SU-DHL-6 (cell line): ENCODE measurements around the gene UGT1A6.

ENCODE experiments used
- H2AFZ ChIP-seq: fragments of 200-600 bp; sonication (generic); 2 replicates; pipeline ENCODE4 v1.6.1; 2014; ENCODE audit warnings: low read depth, mild to moderate bottlenecking, moderate library complexity, mixed read lengths, antibody characterized with exemption, low read length; ENCODE audit not compliant: severe bottlenecking
- H3F3A ChIP-seq: fragments of 200-600 bp; shearing (Covaris generic); 2 replicates; pipeline ENCODE4 v1.6.0; 2016; ENCODE audit warnings: antibody characterized with exemption, mild to moderate bottlenecking; ENCODE audit not compliant: insufficient read depth
- H3K27ac ChIP-seq: fragments of 200-600 bp; sonication (generic); 2 replicates; pipeline ENCODE4 v1.5.1; 2016; ENCODE audit warnings: low read depth, mild to moderate bottlenecking, low read length, moderate library complexity, mixed read lengths
- H3K27me3 ChIP-seq: fragments of 200-600 bp; sonication (generic), shearing (Covaris generic); 2 replicates; pipeline ENCODE4 v1.6.0; 2014; ENCODE audit warnings: mild to moderate bottlenecking, low read length
- H3K36me3 ChIP-seq: fragments of 200-600 bp; sonication (generic); 2 replicates; pipeline ENCODE4 v1.6.1; 2014; ENCODE audit warnings: mild to moderate bottlenecking, low read length, mixed read lengths
- H3K4me2 ChIP-seq: fragments of 300-600, 200-600 bp; shearing (Covaris generic), sonication (generic); 2 replicates; pipeline ENCODE4 v1.6.0; 2014; ENCODE audit warnings: low read length, low read depth, mild to moderate bottlenecking; ENCODE audit not compliant: poor library complexity, severe bottlenecking
- H3K4me3 ChIP-seq: fragments of 200-600 bp; sonication (generic); 2 replicates; pipeline ENCODE4 v1.5.1; 2014; ENCODE audit warnings: antibody characterized with exemption, low read length, mild to moderate bottlenecking, mixed read lengths; ENCODE audit not compliant: insufficient read depth, poor library complexity, severe bottlenecking
- H3K79me2 ChIP-seq: fragments of 200-600 bp; sonication (generic); 2 replicates; pipeline ENCODE4 v1.6.1; 2014; ENCODE audit warnings: mild to moderate bottlenecking, low read length, moderate library complexity; ENCODE audit not compliant: insufficient read depth
- H3K9ac ChIP-seq: fragments of 200-600 bp; sonication (generic); 2 replicates; pipeline ENCODE4 v1.7.0; 2014; ENCODE audit warnings: mild to moderate bottlenecking, low read length
- H3K9me2 ChIP-seq: fragments of 200-600 bp; sonication (generic); replicated peaks from 2 replicates; pipeline ENCODE4 v1.6.1; 2014; ENCODE audit warnings: low read length; ENCODE audit not compliant: insufficient read depth
- H3K9me3 ChIP-seq: fragments of 200-600 bp; sonication (generic); 2 replicates; pipeline ENCODE4 v1.6.1; 2014; ENCODE audit warnings: low read length, mixed read lengths; ENCODE audit not compliant: insufficient read depth
- H4K20me1 ChIP-seq: fragments of 200-600 bp; sonication (generic); 2 replicates; pipeline ENCODE4 v1.6.1; 2014; ENCODE audit warnings: low read depth, mild to moderate bottlenecking, antibody characterized with exemption, low read length, moderate library complexity, mixed read lengths
- CTCF ChIP-seq: fragments of 200-600 bp; sonication (generic); IDR thresholded peaks from one replicate; pipeline ENCODE4 v1.5.1; 2017; ENCODE audit warnings: antibody characterized with exemption, mild to moderate bottlenecking, low read length, moderate library complexity; ENCODE audit not compliant: insufficient read depth, poor library complexity, severe bottlenecking
- EZH2phosphoT487 ChIP-seq: fragments of 200-600 bp; sonication (generic), shearing (Covaris generic); conservative IDR thresholded peaks from 2 replicates; pipeline ENCODE4 v1.6.1; 2018; ENCODE audit warnings: mild to moderate bottlenecking, antibody characterized with exemption, low read length, moderate library complexity, mixed read lengths

The UGT1A6 gene

GRCh38 chr2:233754872-233755611, 62.4 kb downstream of the UGT1A6 start:
- H3F3A ChIP-seq, result no peaks in the 10 kb centered on the region

DNA sequence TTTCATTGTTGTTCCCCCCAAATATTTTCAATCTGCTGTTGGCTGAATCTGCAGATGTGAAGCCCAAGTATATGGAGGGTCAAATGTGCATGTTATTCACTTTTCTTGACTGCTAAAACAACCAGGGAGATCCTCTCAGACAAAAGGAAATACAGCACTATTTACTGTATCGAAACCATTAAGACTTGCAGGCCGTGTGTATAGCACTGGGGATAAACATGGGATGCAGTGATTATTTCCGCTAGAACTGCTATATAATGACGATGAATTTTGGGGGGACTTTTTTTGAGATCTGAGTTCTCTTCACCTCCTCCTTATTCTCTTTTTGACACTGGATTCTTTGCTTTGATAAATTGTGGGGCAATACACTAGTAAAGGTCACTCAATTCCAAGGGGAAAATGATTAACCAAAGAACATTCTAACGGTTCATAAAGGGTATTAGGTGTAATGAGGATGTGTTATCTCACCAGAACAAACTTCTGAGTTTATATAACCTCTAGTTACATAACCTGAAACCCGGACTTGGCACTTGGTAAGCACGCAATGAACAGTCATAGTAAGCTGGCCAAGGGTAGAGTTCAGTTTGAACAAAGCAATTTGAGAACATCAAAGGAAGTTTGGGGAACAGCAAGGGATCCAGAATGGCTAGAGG, 63.9 kb downstream of the UGT1A6 start:
- H3K27me3 ChIP-seq, result no peaks in the 10 kb centered on the region
- no peak overlapping the region for H3K9ac ChIP-seq
- no peaks in the 10 kb centered on the region for H3K9me3 ChIP-seq
- H3K27ac ChIP-seq, result no peak overlapping the region
- H4K20me1 ChIP-seq, result no peaks in the 10 kb centered on the region
- H2AFZ ChIP-seq, result no peak overlapping the region
- no peak overlapping the region for H3K4me3 ChIP-seq
- H3F3A ChIP-seq, result no peaks in the 10 kb centered on the region
- no peaks in the 10 kb centered on the region for H3K36me3 ChIP-seq
- H3K79me2 ChIP-seq, result no peaks in the 10 kb centered on the region
- TF ChIP-seq EZH2phosphoT487 (no peak), CTCF (no peak)
- no peaks in the 10 kb centered on the region for H3K9me2 ChIP-seq
- H3K4me2 ChIP-seq, result no peak overlapping the region

More at GRCh38 chr2:233754872-233755611, 62.4 kb downstream of the UGT1A6 start:
- H4K20me1 ChIP-seq, result no peaks in the 10 kb centered on the region
- H3K27me3 ChIP-seq, result no peaks in the 10 kb centered on the region
- no peak overlapping the region for H3K4me3 ChIP-seq
- no peak overlapping the region for H3K27ac ChIP-seq
- no peak overlapping the region for H2AFZ ChIP-seq
- no peaks in the 10 kb centered on the region for H3K79me2 ChIP-seq
- no peak overlapping the region for H3K9ac ChIP-seq
- H3K9me2 ChIP-seq, result no peaks in the 10 kb centered on the region
- H3K4me2 ChIP-seq, result no peak overlapping the region
- no peaks in the 10 kb centered on the region for H3K36me3 ChIP-seq
- TF ChIP-seq CTCF, result no peak
- no peak for TF ChIP-seq EZH2phosphoT487
- H3K9me3 ChIP-seq, result peaks cover 5% of the 10 kb centered on the region; the same call in 1 of the 2 replicates

GRCh38 chr2:233758141-233758540, 65.5 kb downstream of the UGT1A6 start:
- Histone ChIP-seq H3K27ac (no peak overlapping the region), H3K4me3 (no peak overlapping the region), H3K27me3 (no peaks in the 10 kb centered on the region), H3K9ac (no peak overlapping the region), H3K36me3 (no peaks in the 10 kb centered on the region), H3K4me2 (no peak overlapping the region), H3K9me2 (no peaks in the 10 kb centered on the region), H3K9me3 (no peaks in the 10 kb centered on the region), H4K20me1 (no peaks in the 10 kb centered on the region), H3F3A (no peaks in the 10 kb centered on the region), H2AFZ (no peak overlapping the region), H3K79me2 (no peaks in the 10 kb centered on the region)
- TF ChIP-seq EZH2phosphoT487 (no peak), CTCF (no peak)
